Measurements from ENCODE around the gene SHISA7. TPM values are rescaled to one million over a fixed set of nuclear protein-coding genes. Genes with fewer than 3 reads are reported as not detected.

SHISA7 gene
- total and polyA plus RNA-seq, 4 donors = 1.6 TPM; not detected in 3

GRCh38 chr19:55434356-55434919, 8.7 kb downstream of the SHISA7 start:
- Histone ChIP-seq H3K9ac (ENCODE audit: low read depth in 1 of 2, low read length in 2 of 2) (no peak overlapping the region), H3K4me1 (ENCODE audit: control insufficient read depth in 4 of 4, insufficient read depth in 4 of 4, low read length in 3 of 4) (no peaks in the 10 kb centered on the region), H3K27ac (ENCODE audit: low read depth in 1 of 2, low read length in 2 of 2) (no peak overlapping the region), H3K9me3 (ENCODE audit: control insufficient read depth in 4 of 4, low read length in 3 of 4) (peaks cover 0 to 2% (median 0%) of the 10 kb centered on the region in 4 donors), H3K36me3 (ENCODE audit: control insufficient read depth in 4 of 4, insufficient read depth in 3 of 4, low read depth in 1 of 4, low read length in 3 of 4) (no peaks in the 10 kb centered on the region), H3K27me3 (ENCODE audit: control insufficient read depth in 4 of 4, insufficient read depth in 4 of 4, low read length in 3 of 4) (peaks cover 2 to 16% (median 10%) of the 10 kb centered on the region in 4 donors), H3K4me3 (ENCODE audit: low read depth in 1 of 3, low read length in 3 of 3) (no peak overlapping the region)
- no peak for DNase-seq (ENCODE audit: low spot score)
- TF ChIP-seq RAD21 (IDR thresholded peaks at IDR 0.05) (no peak), EGR1 (IDR thresholded peaks at IDR 0.05; ENCODE audit: low read depth in 2 of 2) (no peak), ZBTB33 (IDR thresholded peaks at IDR 0.05) (no peak), FOXA2 (IDR thresholded peaks at IDR 0.05) (no peak), RXRA (IDR thresholded peaks at IDR 0.05) (no peak), HNF4G (IDR thresholded peaks at IDR 0.05) (no peak)
- 89% methylated on average over 4 of the region's 4 CpGs for WGBS

DNA sequence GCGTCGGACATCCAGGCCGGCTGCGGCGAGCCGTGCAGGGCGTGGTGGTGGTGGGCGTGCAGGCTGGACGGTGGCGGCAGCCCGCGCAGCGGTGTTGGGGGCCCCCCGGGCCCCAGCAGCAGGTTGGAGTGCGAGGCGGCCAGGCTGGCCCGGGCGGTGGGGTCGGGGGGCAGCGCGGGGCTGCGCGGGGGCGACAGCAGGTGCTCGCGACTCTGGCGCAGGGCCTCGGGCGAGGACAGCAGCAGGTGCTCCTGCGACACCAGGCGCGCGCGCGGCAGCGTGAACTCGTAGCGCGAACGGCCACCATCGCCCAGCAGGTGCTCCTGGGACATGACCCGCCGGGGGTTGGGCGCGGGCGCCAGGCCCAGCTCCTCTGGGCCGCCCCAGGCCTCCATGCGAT, 9.8 kb downstream of the SHISA7 start:
- Histone ChIP-seq H3K27ac (ENCODE audit: low read depth in 1 of 2, low read length in 2 of 2) (no peak overlapping the region), H3K4me1 (ENCODE audit: control insufficient read depth in 4 of 4, insufficient read depth in 4 of 4, low read length in 3 of 4) (no peaks in the 10 kb centered on the region), H3K9ac (ENCODE audit: low read depth in 1 of 2, low read length in 2 of 2) (no peak overlapping the region), H3K27me3 (ENCODE audit: control insufficient read depth in 4 of 4, insufficient read depth in 4 of 4, low read length in 3 of 4) (peaks cover under 1 to 10% (median 8%) of the 10 kb centered on the region in 4 donors), H3K9me3 (ENCODE audit: control insufficient read depth in 4 of 4, low read length in 3 of 4) (no peaks in the 10 kb centered on the region), H3K4me3 (ENCODE audit: low read depth in 1 of 3, low read length in 3 of 3) (no peak overlapping the region), H3K36me3 (ENCODE audit: control insufficient read depth in 4 of 4, insufficient read depth in 3 of 4, low read depth in 1 of 4, low read length in 3 of 4) (no peaks in the 10 kb centered on the region)
- TF ChIP-seq GABPA (IDR thresholded peaks at IDR 0.05 in 1 of 2, conservative IDR thresholded peaks at IDR 0.05 in 1 of 2) (no peak), CTCF (IDR thresholded peaks at IDR 0.05; ENCODE audit: low read depth, low read length, missing input control) (no peak), TAF1 (conservative IDR thresholded peaks at IDR 0.05) (no peak), YY1 (IDR thresholded peaks at IDR 0.05) (no peak), EGR1 (IDR thresholded peaks at IDR 0.05; ENCODE audit: low read depth in 2 of 2) (no peak), SP1 (IDR thresholded peaks at IDR 0.05) (no peak), RXRA (IDR thresholded peaks at IDR 0.05) (no peak), ATF3 (IDR thresholded peaks at IDR 0.05) (no peak), HNF4A (conservative IDR thresholded peaks at IDR 0.05) (no peak)
- WGBS = 17% methylated on average over 48 of the region's 48 CpGs
- no peak for DNase-seq (ENCODE audit: low spot score)

DNA sequence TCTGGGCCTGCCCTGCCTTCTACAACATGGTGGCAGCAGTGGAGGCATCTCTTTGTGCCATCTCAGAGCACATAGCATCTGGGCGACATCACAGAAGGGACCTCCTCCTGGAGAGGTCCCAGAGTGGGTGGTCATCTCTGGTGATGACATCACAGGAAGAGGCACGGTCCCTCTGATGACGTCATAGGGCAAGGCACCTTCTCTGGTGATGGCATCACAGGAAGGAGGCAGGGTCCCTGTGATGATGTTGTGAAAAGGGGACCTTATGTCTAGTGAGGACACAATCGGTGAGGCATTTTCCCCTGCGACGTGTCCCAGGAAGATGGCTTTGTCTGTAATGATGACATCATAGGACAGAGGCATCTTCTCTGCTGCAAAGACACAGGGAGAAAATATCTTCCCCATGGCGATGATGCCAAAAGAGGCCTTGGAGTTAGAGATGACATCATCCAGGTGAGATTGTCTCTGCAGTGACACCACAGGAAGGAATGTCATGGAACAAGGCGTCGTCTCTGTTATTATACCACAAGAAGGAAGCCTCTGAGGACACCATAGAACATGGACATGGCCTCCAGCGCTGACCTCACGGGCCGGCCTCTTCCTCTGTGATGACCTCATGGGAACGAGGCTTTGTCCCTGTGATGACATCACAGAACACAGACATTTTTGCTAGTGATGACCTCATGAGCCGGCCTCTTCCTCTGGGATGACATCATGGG, 10.7 kb downstream of the SHISA7 start:
- WGBS = 85% methylated on average over 14 of the region's 14 CpGs
- no peak for DNase-seq (ENCODE audit: low spot score)
- Histone ChIP-seq H3K9ac (ENCODE audit: low read depth in 1 of 2, low read length in 2 of 2) (no peak overlapping the region), H3K4me3 (ENCODE audit: low read depth in 1 of 3, low read length in 3 of 3) (no peak overlapping the region), H3K27me3 (ENCODE audit: control insufficient read depth in 4 of 4, insufficient read depth in 4 of 4, low read length in 3 of 4) (peaks cover 0 to 10% (median 8%) of the 10 kb centered on the region in 4 donors), H3K4me1 (ENCODE audit: control insufficient read depth in 4 of 4, insufficient read depth in 4 of 4, low read length in 3 of 4) (no peaks in the 10 kb centered on the region), H3K9me3 (ENCODE audit: control insufficient read depth in 4 of 4, low read length in 3 of 4) (no peaks in the 10 kb centered on the region), H3K36me3 (ENCODE audit: control insufficient read depth in 4 of 4, insufficient read depth in 3 of 4, low read depth in 1 of 4, low read length in 3 of 4) (no peaks in the 10 kb centered on the region), H3K27ac (ENCODE audit: low read depth in 1 of 2, low read length in 2 of 2) (no peak overlapping the region)
- TF ChIP-seq FOXA1 (IDR thresholded peaks at IDR 0.05) = no peak
- TF ChIP-seq REST (IDR thresholded peaks at IDR 0.05) = no peak
- TF ChIP-seq HNF4A (conservative IDR thresholded peaks at IDR 0.05) = no peak
- TF ChIP-seq HNF4G (IDR thresholded peaks at IDR 0.05) = no peak
- no peak for TF ChIP-seq RAD21 (IDR thresholded peaks at IDR 0.05)
- no peak for TF ChIP-seq ATF3 (IDR thresholded peaks at IDR 0.05)
- no peak for TF ChIP-seq YY1 (IDR thresholded peaks at IDR 0.05)
